CD1c-positive myeloid dendritic cell (primary cell): ENCODE measurements around the gene MAEA.

ENCODE experiments used
- DNase-seq: peaks from one replicate; pipeline ENCODE4 v3.0.0-alpha.2; 2016; ENCODE audit errors: extremely low spot score

The MAEA gene

GRCh38 chr4:1289207-1290164 lies at the start of gene MAEA:
Gene MAEA, plus strand, starts transcription at chr4:1289891. Its CDS starts 23 bp downstream, at chr4:1289914.
- DNase-seq = peak; percentile 99

- no peak for DNase-seq
Observed at GRCh38 chr4:1239950-1240307, 49.8 kb upstream of the MAEA start.

- no peak for DNase-seq
Observed at GRCh38 chr4:1240721-1241465, 48.8 kb upstream of the MAEA start.

GRCh38 chr4:1241466-1241935 lies 48.2 kb upstream of the MAEA start:
- DNase-seq = no peak

- DNase-seq = no peak
Observed at GRCh38 chr4:1241936-1242505, 47.7 kb upstream of the MAEA start.

GRCh38 chr4:1242506-1243450 lies 46.9 kb upstream of the MAEA start:
- no peak for DNase-seq

- DNase-seq = peak; percentile 28
Observed at GRCh38 chr4:1243451-1244080, 46.1 kb upstream of the MAEA start.

GRCh38 chr4:1244081-1244977 lies 45.4 kb upstream of the MAEA start:
- no peak for DNase-seq

- DNase-seq = no peak
Observed at GRCh38 chr4:1244978-1245471, 44.7 kb upstream of the MAEA start.

GRCh38 chr4:1245481-1246051 lies 44.1 kb upstream of the MAEA start:
- DNase-seq = no peak

GRCh38 chr4:1246111-1246881 lies 43.4 kb upstream of the MAEA start:
- peak; percentile 4 for DNase-seq

- DNase-seq = peak; percentile 67
Observed at GRCh38 chr4:1246901-1247863, 42.5 kb upstream of the MAEA start.

GRCh38 chr4:1247864-1248244 lies 41.8 kb upstream of the MAEA start:
- DNase-seq = no peak

- DNase-seq = peak; percentile 93
Observed at GRCh38 chr4:1248245-1249147, 41.2 kb upstream of the MAEA start, which contains the start of gene CTBP1. Gene CTBP1, minus strand, starts transcription at chr4:1249130. Its CDS starts 7,799 bp downstream, at chr4:1241331.

- DNase-seq = peak; percentile 95
Observed at GRCh38 chr4:1249148-1249730, 40.5 kb upstream of the MAEA start.
